Lower leg skin (tissue), 3 donors: ENCODE measurements around the gene METTL26.

Experiments
- POLR2A ChIP-seq, 2 donors: fragments of 450-650 bp; IDR thresholded peaks; one replicate each; pipeline ENCODE4 v1.6.1; 2016 to 2017; ENCODE audit warnings: antibody characterized with exemption in 2 of 2, mild to moderate bottlenecking in 1 of 2, moderate library complexity in 1 of 2
- TF ChIP-seq, protein P1 (sequence below), 3 donors: fragments of 450-650 bp; IDR thresholded peaks; one replicate each; pipeline ENCODE4 v1.5.1; 2016; ENCODE audit warnings: antibody characterized with exemption in 3 of 3, mild to moderate bottlenecking in 3 of 3, moderate library complexity in 2 of 3

DNA sequence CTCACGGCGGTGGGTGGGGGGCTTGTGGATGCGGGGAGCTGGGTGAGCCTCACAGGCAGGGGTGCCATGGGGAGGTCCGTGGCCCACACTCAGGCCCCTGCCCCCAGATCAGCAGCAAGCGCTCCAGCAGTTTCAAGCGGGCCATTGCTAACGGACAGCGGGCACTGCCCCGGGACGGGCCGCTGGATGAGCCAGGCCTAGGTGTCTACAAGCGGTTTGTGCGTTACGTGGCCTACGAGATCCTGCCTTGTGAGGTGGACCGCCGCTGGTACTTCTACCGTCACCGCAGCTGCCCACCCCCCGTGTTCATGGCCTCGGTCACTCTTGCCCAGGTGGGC is 40.4 kb upstream of the METTL26 start:
- TF ChIP-seq, protein P1, sequence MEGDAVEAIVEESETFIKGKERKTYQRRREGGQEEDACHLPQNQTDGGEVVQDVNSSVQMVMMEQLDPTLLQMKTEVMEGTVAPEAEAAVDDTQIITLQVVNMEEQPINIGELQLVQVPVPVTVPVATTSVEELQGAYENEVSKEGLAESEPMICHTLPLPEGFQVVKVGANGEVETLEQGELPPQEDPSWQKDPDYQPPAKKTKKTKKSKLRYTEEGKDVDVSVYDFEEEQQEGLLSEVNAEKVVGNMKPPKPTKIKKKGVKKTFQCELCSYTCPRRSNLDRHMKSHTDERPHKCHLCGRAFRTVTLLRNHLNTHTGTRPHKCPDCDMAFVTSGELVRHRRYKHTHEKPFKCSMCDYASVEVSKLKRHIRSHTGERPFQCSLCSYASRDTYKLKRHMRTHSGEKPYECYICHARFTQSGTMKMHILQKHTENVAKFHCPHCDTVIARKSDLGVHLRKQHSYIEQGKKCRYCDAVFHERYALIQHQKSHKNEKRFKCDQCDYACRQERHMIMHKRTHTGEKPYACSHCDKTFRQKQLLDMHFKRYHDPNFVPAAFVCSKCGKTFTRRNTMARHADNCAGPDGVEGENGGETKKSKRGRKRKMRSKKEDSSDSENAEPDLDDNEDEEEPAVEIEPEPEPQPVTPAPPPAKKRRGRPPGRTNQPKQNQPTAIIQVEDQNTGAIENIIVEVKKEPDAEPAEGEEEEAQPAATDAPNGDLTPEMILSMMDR (IDR thresholded peaks at IDR 0.05), result no peak
- TF ChIP-seq POLR2A (IDR thresholded peaks at IDR 0.05), result no peak
